Measurements from ENCODE around the gene TTN.
A peak's percentile ranks its signal among the peaks of the same experiment; 100 is the strongest.

Gene TTN

GRCh38 chr2:178485356-178485755 lies 321.9 kb downstream of the TTN start:
- Histone ChIP-seq H3F3A (ENCODE audit: low read depth) (no peaks in the 10 kb centered on the region; the same call in 1 of the 2 replicates), H3K9me2 (replicated peaks; ENCODE audit: low read depth, low read length) (no peaks in the 10 kb centered on the region), H3K4me2 (ENCODE audit: low read depth, low read length, poor library complexity, severe bottlenecking) (peak overlapping the region; percentile 77), H4K20me1 (ENCODE audit: insufficient read depth, low read length, poor library complexity, severe bottlenecking) (peaks cover 65% of the 10 kb centered on the region), H3K9me3 (ENCODE audit: insufficient read depth, low read depth, low read length) (no peaks in the 10 kb centered on the region), H3K27me3 (ENCODE audit: insufficient read depth, low read length, poor library complexity, severe bottlenecking) (no peaks in the 10 kb centered on the region), H3K4me1 (ENCODE audit: insufficient read depth, low read length, poor library complexity, severe bottlenecking) (peaks cover 77% of the 10 kb centered on the region), H3K79me2 (ENCODE audit: insufficient read depth, low read length) (peaks cover 96% of the 10 kb centered on the region), H3K36me3 (ENCODE audit: insufficient read depth, low read length) (peaks cover 10% of the 10 kb centered on the region; the same call in 1 of the 2 replicates), H3K4me3 (ENCODE audit: low read length, poor library complexity, severe bottlenecking) (peak overlapping the region; percentile 90), H3K9ac (ENCODE audit: low read depth, low read length, poor library complexity, severe bottlenecking) (peak overlapping the region; percentile 25), H2AFZ (ENCODE audit: low read length) (no peak overlapping the region)
- TF ChIP-seq EZH2phosphoT487 (IDR thresholded peaks at IDR 0.05; ENCODE audit: borderline replicate concordance) (no peak), CTCF (conservative IDR thresholded peaks at IDR 0.05; ENCODE audit: low read length) (no peak)

GRCh38 chr2:178484245-178485041 lies 322.8 kb downstream of the TTN start:
- Histone ChIP-seq H4K20me1 (ENCODE audit: insufficient read depth, low read length, poor library complexity, severe bottlenecking) (peaks cover 63% of the 10 kb centered on the region), H3K79me2 (ENCODE audit: insufficient read depth, low read length) (peaks cover 88% of the 10 kb centered on the region), H2AFZ (ENCODE audit: low read length) (no peak overlapping the region), H3K9me3 (ENCODE audit: insufficient read depth, low read depth, low read length) (no peaks in the 10 kb centered on the region), H3K27me3 (ENCODE audit: insufficient read depth, low read length, poor library complexity, severe bottlenecking) (no peaks in the 10 kb centered on the region), H3K4me3 (ENCODE audit: low read length, poor library complexity, severe bottlenecking) (peak overlapping the region; percentile 90), H3K4me1 (ENCODE audit: insufficient read depth, low read length, poor library complexity, severe bottlenecking) (peaks cover 79% of the 10 kb centered on the region), H3F3A (ENCODE audit: low read depth) (peaks cover 5% of the 10 kb centered on the region), H3K36me3 (ENCODE audit: insufficient read depth, low read length) (peaks cover 1% of the 10 kb centered on the region; the same call in 1 of the 2 replicates), H3K4me2 (ENCODE audit: low read depth, low read length, poor library complexity, severe bottlenecking) (peak overlapping the region; percentile 77), H3K9ac (ENCODE audit: low read depth, low read length, poor library complexity, severe bottlenecking) (no peak overlapping the region), H3K9me2 (replicated peaks; ENCODE audit: low read depth, low read length) (no peaks in the 10 kb centered on the region)
- no peak for TF ChIP-seq CTCF (conservative IDR thresholded peaks at IDR 0.05; ENCODE audit: low read length)
- TF ChIP-seq EZH2phosphoT487 (IDR thresholded peaks at IDR 0.05; ENCODE audit: borderline replicate concordance): no peak

GRCh38 chr2:178482437-178482836 lies 324.8 kb downstream of the TTN start:
- TF ChIP-seq CTCF (conservative IDR thresholded peaks at IDR 0.05; ENCODE audit: low read length) (no peak), EZH2phosphoT487 (IDR thresholded peaks at IDR 0.05; ENCODE audit: borderline replicate concordance) (no peak)
- Histone ChIP-seq H4K20me1 (ENCODE audit: insufficient read depth, low read length, poor library complexity, severe bottlenecking) (peaks cover 63% of the 10 kb centered on the region), H3K4me3 (ENCODE audit: low read length, poor library complexity, severe bottlenecking) (peak overlapping the region; percentile 90), H3K4me2 (ENCODE audit: low read depth, low read length, poor library complexity, severe bottlenecking) (peak overlapping the region; percentile 77), H2AFZ (ENCODE audit: low read length) (no peak overlapping the region), H3K27me3 (ENCODE audit: insufficient read depth, low read length, poor library complexity, severe bottlenecking) (no peaks in the 10 kb centered on the region), H3K36me3 (ENCODE audit: insufficient read depth, low read length) (no peaks in the 10 kb centered on the region), H3K4me1 (ENCODE audit: insufficient read depth, low read length, poor library complexity, severe bottlenecking) (peaks cover 71% of the 10 kb centered on the region), H3K9me3 (ENCODE audit: insufficient read depth, low read depth, low read length) (no peaks in the 10 kb centered on the region), H3K9ac (ENCODE audit: low read depth, low read length, poor library complexity, severe bottlenecking) (peak overlapping the region; percentile 93), H3K79me2 (ENCODE audit: insufficient read depth, low read length) (peaks cover 77% of the 10 kb centered on the region), H3K9me2 (replicated peaks; ENCODE audit: low read depth, low read length) (no peaks in the 10 kb centered on the region), H3F3A (ENCODE audit: low read depth) (peaks cover 9% of the 10 kb centered on the region)
